ENCODE data around the gene DPPA5.

DNA sequence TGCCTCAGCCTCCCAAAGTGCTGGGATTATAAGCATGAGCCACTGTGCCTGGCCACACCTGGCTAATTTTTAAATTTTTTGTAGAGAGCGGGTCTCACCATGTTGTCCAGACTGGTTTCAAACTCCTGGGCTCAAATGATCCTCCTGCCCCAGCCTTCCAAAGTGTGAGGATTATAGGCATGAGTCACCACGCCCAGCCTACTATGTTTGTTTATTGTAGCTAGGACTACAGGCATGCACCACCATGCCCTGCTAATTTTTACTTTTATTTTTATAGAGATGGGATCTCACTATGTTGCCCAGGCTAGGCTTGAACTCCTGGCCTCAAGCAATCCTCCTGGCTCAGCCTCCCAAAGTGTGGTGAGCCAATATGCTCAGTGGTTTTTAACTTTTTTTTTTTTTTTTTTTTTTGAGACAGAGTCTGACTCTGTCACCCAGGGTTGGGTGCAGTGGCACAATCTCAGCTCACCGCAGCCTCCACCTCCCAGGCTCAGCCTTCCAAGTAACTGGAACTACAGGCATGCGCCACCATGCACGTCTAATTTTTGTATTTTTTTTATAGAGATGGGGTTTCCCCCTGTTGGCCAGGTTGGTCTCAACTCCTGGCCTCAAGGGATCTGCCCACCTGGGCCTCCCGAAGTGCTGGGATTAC, 28.5 kb upstream of the DPPA5 start:
- TF ChIP-seq, protein P1, sequence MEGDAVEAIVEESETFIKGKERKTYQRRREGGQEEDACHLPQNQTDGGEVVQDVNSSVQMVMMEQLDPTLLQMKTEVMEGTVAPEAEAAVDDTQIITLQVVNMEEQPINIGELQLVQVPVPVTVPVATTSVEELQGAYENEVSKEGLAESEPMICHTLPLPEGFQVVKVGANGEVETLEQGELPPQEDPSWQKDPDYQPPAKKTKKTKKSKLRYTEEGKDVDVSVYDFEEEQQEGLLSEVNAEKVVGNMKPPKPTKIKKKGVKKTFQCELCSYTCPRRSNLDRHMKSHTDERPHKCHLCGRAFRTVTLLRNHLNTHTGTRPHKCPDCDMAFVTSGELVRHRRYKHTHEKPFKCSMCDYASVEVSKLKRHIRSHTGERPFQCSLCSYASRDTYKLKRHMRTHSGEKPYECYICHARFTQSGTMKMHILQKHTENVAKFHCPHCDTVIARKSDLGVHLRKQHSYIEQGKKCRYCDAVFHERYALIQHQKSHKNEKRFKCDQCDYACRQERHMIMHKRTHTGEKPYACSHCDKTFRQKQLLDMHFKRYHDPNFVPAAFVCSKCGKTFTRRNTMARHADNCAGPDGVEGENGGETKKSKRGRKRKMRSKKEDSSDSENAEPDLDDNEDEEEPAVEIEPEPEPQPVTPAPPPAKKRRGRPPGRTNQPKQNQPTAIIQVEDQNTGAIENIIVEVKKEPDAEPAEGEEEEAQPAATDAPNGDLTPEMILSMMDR (IDR thresholded peaks at IDR 0.05; ENCODE audit: low read depth, low read length, poor library complexity, severe bottlenecking) = no peak
- no peak for TF ChIP-seq EZH2phosphoT487 (IDR thresholded peaks at IDR 0.05; ENCODE audit: borderline replicate concordance, low read length)
